Stimulated activated CD4-positive, alpha-beta T cell treated with anti-CD3 and anti-CD28 coated beads, TNF-alpha, amount 100 ng/mL, for 48 hours (primary cell): ENCODE measurements around the gene CHD6.

Experiments
- DNase-seq, 3 donors: peaks; one replicate each; pipeline ENCODE4 v3.0.0-alpha.2; 2020; ENCODE audit warnings: low read depth in 3 of 3

Gene CHD6

DNA sequence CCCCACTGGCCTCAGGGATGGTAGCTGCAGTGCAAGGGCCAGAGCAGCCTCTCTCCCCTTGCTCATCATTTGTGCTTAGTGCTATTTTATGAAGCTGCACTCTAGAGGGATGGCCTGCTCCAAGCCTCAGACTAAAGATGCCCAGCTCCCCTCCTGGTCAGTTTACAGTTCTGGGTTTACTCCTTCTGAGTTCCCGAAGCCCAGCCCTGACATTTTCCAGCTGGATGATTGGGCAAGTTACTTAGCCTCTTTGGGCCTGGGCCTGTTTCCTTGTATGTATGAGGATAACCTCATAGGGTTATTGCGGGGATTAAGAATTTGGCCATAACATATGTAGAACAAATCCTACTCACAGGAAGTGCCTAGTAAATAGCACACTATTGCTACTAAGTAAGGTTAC is 219.8 kb downstream of the CHD6 start:
- DNase-seq, result no peak

DNA sequence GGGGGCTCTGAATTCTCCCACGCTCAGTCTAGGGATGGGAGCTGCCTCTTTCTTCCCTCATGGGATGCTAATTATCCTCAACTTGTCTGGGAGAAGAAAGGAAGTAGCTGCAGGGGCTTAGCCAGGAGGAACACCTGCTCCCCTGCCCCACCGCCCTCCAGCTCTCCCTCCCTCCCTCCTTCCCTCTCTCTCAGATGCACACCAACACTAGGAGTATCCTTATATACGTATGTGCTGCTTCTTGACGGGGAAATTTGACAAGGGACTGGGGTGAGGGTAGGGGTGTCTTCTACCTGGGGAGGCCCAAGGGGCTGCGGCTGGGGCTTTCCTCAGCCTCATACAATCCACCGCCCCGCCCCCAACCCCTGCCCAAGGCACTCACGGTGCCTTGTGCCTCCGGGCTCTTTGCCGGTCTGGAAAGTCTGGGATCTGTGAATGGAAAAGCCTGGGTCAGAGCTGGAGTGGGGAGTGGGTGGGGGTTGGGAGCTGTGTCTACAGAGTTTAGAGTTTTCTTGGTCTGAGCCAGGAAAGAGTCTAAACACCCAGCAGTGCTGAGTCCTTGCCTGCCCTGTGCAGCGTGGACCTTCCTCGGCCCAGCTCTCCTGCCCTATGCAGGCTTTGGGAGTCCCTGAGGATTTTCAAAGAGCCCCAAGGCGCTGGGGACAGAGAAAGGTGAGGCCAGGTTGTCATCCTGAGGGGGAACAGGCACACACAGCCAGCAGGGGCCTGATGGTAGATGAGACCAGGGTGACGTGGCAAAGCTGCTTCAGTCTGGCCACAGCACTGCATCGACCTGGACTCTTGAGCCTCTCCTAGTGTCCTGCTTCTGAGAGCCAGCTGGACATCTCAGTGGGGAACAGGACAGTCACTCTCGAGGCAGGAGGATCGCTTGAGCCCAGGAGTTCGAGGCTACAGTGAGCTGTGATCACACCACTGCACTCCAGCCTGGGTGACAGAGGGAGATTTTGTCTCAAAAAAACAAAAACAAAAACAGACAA is 222.2 kb downstream of the CHD6 start:
- DNase-seq, result no peak

DNA sequence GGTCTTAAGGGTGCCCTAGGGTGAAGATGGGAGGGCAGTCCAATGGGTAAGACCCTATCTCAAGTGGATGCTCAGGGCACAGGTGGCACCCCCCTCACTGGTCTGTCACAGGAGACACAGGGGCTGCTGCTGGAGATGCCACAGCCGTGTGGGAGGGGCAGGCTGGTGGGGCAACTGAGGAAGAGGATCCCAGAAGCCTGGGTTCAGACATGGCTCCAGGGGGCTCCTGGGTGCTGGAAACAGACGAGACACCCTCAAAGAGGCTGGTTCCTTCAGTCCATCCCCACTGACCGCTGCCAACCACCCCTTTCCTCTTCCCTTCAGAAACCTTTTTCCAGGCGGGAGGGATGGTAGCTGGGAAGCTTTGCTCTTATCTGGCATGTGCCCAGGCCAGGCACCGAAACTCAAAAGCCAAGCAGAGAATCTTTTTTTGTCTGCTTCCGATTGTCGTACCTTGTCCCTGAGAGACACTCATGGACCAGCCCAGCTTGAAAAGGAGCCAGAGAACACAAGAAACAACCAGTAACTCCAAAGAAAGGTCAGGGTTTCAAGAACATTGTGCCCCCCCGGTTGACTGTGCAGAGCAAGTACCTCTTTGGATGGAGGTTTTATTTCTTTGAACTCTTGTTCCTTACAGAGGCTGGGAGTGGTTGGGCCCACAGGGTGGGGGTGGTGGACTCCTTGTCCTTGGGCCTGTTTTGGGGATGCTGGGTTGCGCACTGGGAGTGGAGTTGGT is 223.1 kb downstream of the CHD6 start:
- DNase-seq, result no peak

DNA sequence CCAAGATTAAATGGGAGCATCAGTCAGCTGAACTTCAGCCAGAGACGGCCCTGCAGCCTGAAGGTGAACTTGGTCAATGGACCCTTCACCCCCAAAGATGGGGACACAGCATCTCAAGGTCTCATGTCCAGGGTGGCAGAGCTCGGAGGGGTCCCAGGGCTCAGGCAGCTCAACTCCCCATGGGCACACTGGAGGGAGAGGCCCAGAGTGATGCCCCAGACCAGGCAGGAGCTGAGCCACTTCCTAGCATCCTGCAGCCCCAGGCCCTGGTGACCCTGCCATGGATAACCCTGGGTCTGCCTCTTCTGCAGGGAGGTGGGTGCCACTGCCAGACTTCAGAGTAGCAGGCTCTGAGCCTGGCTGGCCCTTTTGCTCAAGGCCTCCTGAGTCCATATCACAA is 224.1 kb downstream of the CHD6 start:
- DNase-seq, result no peak

DNA sequence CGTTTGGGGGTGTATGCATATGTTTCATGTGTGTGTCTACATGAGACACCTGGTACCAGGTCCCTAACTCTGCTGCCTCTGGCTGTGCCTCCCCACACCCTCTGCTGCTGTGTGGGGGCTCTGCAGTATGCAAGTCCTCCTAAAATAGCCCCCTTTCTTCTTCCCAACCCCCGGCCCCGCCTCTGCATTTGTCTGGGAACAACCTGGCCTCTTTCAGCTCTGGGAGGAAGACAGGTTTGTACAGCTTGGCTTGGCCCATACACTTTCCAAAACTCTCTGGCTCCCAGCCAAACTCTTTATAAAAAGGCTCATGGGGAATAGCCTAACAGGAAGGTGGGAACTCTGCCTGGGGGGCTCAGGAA is 224.5 kb downstream of the CHD6 start:
- no peak for DNase-seq

DNA sequence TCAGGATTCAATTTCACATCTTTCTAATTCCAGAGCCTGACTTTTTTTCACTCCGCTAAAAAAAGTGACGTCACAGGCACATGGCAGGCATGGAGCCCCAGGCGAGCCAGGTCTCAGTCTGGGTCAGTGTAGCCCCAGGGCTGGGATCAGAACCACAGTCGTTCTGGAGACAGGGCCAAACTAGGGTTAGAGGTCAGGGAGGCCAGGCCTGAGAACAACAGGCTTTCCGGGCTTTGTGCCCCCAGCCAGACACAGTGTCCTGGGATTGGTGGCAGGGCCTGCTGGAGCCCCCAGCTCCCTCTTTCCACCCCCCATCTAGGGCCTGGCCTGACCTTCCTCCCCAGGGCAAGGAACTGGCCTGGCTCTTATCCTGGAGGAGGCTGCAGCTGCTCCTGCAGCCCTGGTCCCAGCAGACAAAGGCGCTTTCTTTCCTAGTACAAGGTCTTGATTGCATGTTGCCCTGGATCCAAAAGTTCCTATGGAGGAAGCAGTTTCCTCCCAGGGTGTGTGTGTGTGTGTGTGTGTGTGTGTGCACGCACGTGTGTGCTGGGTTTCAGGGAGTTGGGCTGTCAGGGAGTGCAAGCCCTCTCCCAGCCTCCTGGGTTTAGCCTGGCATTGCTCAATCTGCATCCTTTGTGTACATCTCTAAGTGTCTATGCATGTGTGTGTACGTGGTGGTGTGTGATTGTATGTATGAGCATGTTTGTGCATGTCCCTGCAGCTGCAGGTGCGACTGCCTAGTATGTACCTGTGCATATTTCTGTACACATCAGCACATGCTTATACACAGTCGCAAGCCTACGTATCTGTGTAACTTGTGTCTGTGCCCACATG is 225.1 kb downstream of the CHD6 start:
- DNase-seq, result no peak

DNA sequence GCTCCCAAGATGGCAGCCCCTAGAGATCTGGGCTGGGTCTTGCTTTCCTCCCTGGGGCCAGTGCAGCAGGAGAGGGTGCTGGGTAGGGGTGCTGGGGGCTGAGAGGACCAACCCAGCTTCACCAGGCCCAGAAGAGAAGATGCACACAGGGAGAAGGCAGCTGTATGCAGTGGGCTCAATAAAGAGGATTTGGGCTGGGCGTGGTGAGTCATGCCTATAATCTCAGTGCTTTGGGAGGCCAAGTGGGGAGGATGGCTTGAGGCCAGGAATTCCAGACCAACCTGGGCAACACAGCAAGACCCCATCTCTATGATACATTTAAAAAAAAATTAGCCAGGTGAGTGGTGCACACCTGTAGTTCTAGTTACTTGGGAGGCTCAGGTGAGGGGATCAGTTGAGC is 225.9 kb downstream of the CHD6 start:
- DNase-seq, result no peak

DNA sequence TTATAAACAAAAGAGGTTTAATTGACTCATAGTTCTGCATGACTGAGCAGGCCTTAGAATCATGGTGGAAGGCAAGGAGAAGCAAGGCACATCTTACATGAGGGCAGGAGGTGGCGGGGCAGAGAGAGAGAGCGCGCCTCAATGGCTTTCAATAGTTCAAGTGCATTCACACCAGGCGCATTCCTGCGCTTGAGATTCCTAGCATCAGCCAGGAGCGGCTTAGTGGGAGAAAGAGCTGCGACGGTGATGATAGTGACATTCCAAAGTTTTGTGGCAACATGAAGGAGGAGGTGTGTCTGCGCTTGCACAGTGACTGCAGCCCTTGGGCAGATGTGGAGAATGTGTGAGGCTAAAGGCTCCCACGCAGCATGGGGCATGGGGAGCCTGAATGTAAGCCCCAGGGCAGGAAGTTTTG is 226.6 kb downstream of the CHD6 start:
- no peak for DNase-seq

DNA sequence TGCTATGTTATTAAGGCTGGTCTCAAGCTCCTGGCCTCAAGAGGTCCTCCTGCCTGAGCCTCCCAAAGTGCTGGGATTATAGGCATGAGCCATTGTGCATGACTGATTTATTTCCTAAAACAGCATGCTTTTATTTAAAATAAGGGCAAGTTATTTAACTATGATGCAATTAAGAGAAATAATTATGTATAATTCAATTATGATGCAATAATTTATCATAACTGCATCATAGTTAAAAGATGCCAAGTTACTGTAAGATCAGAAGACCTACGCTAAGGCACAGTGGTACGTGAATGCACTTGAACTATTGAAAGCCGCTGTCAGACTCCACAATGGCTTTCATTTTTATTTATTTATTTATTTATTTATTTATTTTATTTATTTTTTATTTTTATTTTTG is 227.3 kb downstream of the CHD6 start:
- no peak for DNase-seq

DNA sequence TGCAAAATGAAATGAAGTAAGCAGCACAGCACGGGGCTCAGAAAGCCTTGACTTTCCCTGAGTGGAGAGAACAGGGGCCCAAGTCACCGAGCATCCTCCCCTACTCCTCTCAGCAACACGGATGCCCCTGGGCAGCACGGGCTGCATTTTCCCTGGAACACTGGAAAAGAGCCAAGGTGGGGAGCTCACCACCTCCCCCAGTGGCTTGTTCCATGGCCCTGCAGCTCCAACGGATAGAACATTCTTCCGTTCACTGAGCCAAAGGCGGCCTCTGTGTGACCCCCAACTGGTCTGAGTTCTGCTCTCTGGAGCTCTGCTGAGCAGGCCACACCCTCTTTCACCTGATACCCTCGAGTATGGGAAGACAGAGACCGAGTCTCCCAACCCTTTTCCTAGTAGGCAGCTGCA is 230.7 kb downstream of the CHD6 start:
- DNase-seq, result no peak

DNA sequence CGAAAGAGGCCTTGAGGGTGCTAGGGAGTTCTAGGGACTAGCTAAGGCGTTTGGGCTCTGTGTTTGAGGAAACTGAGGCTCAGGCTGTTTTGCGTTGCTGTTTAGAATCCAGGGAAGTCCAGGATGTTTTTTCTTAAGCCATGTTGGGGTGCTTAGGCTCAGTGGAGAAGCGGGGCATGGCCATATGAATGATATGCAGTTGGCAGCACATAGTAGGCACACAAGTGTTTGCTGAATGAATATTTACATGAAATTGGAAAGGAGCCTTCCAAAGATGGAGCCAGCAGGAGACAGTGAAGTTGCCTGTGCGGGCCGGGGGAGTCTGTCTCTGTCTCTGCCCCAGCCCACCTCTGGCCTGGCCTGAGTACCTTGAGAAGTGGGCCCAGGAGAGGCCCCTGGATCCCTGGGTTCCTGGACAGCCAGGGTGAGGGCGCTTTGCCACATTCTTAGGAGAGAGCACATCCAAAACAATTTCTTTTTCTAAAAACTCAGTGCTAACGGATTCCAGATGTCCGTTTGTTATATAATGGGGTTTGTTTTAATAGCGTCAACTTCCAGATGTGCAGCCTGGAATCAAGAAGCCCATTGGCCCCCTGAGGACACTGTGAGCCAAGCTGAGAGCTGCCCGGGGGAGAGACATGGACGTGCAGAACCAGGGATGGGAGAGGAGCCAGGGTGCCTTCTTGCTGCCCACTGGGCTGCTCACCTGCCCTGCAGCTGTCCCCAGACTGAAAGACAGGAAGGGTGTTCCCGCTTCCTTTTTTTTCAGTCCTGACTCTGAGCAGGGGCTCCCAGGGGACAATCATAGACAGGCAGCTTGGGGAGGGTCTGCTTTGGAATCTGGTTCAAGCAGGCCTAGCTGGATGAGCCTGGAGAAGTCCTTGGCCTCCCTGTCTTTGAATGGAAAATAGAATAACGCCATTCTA is 231.4 kb downstream of the CHD6 start:
- no peak for DNase-seq

DNA sequence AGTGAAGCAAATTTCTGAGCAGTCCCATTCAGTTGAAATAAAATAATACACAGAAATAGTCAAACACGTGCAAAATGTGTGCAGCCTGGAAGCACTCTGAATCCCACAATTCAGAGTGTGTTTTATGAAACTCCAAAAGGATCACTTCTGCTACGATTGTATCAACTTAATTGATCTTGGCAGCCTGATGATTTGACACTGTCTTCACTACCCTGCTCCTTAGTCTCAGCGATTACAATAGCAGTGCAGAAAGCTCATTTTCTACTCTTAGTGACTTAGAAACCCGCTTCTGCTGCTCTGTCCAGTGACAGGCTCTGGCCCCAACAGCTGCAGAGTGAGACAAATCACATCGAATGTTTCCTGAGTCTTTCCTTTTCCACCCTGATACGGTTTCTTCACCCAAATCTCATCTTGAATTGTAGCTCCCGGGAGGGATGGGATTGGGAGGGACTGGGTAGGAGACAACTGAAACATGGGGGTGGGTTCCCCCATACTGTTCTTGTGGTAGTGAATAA is 235.3 kb downstream of the CHD6 start:
- DNase-seq, result no peak

DNA sequence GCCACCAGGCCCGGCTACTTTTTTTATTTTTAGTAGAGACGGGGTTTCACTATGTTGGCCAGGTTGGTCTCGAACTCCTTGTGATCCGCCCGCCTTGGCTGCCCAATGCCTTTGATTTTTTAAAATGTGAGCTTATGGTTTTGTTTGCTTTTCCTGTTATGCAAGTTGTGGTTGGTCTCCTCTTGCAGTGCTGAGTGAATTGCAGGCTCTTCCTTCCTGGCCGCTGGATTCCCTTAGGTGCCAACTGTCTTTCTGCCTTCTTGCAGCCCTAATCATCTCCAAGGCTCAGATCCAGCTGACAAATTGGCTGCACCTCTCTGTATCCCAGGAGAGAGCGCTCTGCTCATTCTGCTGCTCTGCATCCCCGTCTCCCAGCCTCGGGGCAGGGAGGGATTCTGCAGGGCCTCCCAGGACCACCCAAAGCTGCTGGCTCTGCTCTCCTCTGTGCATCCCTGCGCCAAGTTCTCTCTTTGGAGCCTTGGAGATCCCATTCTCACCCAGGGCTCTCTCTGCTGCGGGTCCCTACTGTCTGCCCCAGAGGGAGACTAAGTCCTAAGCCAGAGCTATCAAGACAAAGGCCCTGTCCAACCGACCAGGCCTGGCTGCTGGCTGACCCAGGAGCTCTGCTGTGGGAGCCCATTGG is 237.5 kb downstream of the CHD6 start:
- no peak for DNase-seq

DNA sequence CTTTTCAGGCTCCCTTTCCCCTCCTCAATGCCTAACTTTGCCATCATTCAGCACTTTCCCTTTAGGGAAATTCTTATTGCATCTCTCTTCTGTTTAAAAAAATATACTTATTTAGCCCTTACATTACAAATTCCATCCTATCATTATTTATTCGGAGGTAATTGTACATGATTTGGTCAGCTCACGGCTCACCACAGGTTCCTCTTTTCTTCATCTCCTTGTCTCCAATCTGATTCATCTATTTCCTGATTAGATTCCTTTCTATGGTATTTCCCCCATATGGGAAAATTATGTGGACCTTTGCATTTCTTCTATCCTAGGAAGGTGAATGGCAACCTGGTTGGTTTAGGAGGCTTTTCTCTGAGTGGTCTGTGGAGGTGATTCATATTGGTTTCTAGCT is 238.6 kb downstream of the CHD6 start:
- DNase-seq, result no peak

DNA sequence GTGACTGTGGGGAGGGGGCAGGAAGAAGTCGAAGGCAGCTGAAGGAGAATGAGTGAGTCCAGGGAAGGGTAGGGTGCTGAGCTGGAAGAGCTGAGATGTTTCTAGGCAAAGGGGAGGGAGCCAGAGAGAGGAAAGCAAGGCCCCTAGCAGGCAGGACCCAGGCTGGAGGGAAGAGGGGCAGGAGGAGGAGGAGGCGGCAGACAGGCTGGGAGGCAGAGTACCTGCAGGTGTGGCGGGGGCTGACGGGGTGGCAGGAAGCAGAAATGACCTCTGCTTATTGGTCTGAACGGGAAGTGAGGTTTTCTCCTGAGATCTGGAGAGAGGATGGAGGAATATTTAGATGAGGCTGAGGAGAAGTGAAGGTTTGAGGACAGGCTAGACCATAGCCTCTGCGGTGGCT is 240.9 kb downstream of the CHD6 start:
- DNase-seq, result no peak

DNA sequence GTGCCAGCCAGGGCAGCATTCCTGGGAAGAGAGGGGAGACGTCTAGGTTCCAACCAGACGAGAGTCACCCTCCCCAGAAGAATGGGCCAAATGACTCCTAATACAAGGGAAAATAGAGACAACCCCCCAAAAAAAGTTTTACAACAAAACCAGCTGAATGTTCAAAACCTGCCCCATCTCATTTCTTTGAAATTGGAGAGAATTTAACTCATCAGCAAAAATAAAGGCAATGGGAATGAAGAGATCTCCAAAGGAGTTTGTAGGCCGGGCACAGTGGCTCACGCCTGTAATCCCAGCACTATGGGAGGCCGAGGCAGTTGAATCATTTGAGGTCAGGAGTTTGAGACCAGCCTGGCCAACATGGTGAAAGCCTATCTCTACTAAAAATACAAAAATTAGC is 241.8 kb downstream of the CHD6 start:
- no peak for DNase-seq

DNA sequence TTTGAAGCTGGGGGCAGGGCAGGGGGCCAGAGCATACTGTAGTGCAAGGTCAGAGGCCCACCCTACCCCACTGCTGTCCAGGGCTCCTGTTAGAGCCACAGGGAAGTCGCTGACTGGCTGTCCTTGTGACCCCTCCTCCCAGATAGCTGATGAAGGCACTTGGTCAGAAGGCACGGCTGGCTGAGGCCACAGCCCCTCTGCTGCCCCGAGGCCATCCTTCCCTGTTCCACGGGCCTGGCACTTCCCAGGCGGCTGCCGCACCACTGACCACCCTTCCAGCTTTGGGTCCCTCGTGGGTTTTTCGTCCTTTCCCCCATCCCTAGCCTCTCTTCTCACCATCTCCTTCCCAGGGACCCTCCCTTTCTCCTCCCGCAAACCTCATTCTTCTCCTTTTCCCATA is 242.3 kb downstream of the CHD6 start:
- DNase-seq, result no peak

DNA sequence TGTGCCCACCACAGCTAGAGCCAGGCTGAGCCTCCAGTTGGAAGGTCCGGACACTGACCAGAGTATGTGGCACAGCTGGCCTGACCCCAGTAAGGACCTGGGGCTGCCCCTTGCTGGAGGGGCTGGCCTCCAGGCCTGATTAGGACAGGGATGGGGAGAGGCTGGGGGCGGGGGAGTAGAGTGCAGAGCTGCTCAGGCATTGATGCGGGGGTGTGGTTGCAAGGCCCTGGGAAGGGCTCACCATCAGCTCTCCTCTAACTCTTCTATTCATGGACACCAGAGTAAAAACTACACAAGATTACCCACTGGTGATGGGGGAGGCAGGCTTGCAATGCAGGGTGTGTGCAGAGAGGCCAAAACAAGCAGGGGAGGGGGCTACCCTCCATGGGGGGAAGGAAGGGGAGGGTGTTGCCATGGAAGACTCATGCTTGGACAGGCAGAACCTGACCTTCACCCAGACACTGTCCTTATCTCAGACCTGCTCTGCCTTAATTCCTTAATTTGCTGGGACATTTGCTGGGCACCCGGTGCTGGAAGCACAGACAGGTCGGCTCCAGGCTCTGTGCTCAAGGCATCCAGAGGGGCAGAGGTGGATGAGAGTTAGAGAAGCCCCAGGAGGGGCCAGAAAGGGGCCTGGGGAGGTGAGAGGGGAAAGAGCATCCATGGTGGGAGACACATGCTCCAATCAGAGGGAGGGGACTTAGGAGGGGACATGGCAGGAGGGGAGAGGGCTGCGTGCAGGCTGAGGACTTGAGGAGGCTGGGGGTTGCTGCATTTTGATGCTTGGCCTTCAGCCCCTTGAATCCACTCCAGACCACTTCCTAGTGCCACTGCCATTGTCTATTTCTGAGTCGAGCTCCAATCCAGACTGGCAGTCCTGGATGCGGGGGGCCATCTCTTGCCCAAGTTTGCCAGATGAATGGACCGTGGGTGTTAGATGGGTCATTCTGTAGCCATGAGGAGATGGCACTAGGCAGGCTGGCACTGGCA is 244.0 kb downstream of the CHD6 start:
- no peak for DNase-seq

DNA sequence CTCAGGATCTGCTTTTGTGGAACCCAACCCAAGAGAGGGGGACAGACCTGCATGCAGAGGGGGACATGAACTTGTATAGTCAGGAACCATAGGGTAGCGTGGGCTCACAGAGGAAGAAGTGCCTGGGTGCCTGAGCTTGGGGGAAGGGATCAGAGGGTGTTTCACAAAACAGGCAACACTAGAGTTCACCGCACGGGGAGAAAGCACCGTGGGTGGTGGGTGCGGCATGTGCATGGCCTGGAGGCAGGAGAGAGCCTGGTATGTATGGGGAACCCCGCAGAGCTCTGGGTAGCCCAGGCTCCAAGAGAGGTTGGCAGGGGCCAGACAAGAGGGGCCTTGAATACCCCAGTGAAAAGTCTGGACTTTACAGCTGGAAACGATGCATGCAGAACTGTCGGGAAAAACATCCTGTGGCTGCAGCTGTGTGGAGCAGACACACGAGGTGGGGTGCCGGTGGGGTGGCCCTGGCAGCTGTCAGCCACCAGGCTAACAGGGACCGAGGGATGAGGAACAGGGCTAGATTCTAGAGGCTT is 244.9 kb downstream of the CHD6 start:
- no peak for DNase-seq
